ENCODE data around the gene WSCD2.

Gene WSCD2

GRCh38 chr12:108129017-108129812, at the start of gene WSCD2:
WSCD2 (plus strand) TSS chr12:108129288; CDS start chr12:108195833, 66,545 bp downstream.
- DNase-seq: no peak

- DNase-seq: no peak
These were observed 49.4 kb upstream of the WSCD2 start for GRCh38 chr12:108079721-108080120.

GRCh38 chr12:108080363-108080762, 48.7 kb upstream of the WSCD2 start:
- DNase-seq: no peak

- no peak for DNase-seq
These were observed 46.6 kb upstream of the WSCD2 start for GRCh38 chr12:108082485-108082884.

- DNase-seq: no peak
These were observed 41.2 kb upstream of the WSCD2 start for GRCh38 chr12:108087900-108088299.

GRCh38 chr12:108090107-108090899, 38.8 kb upstream of the WSCD2 start:
- no peak for DNase-seq

GRCh38 chr12:108090932-108091678, 38.0 kb upstream of the WSCD2 start:
- no peak for DNase-seq

GRCh38 chr12:108091679-108092051, 37.4 kb upstream of the WSCD2 start:
- DNase-seq: no peak

- DNase-seq: no peak
These were observed 35.9 kb upstream of the WSCD2 start for GRCh38 chr12:108093209-108093608.

GRCh38 chr12:108094056-108094649, 34.9 kb upstream of the WSCD2 start:
- DNase-seq: no peak

GRCh38 chr12:108097160-108097911, 31.8 kb upstream of the WSCD2 start:
- no peak for DNase-seq

- DNase-seq: no peak
These were observed 30.7 kb upstream of the WSCD2 start for GRCh38 chr12:108098374-108098773.

- no peak for DNase-seq
These were observed 30.0 kb upstream of the WSCD2 start for GRCh38 chr12:108099073-108099472.

GRCh38 chr12:108099778-108100489, 29.2 kb upstream of the WSCD2 start:
- DNase-seq: no peak

GRCh38 chr12:108101605-108102175, 27.4 kb upstream of the WSCD2 start:
- no peak for DNase-seq

GRCh38 chr12:108102363-108102762, 26.7 kb upstream of the WSCD2 start:
- no peak for DNase-seq

- DNase-seq: no peak
These were observed 26.0 kb upstream of the WSCD2 start for GRCh38 chr12:108103087-108103486.

GRCh38 chr12:108103517-108103916, 25.6 kb upstream of the WSCD2 start:
- DNase-seq: no peak

- DNase-seq: no peak
These were observed 24.4 kb upstream of the WSCD2 start for GRCh38 chr12:108104657-108105056.

- no peak for DNase-seq
These were observed 22.5 kb upstream of the WSCD2 start for GRCh38 chr12:108106599-108106998.

- DNase-seq: no peak
These were observed 21.8 kb upstream of the WSCD2 start for GRCh38 chr12:108107293-108107692.

Measured in activated naive CD4-positive, alpha-beta T cell (primary cell).